HG02870 (cell line): Measurements from ENCODE around the gene LRRN4CL.
A peak's percentile ranks its signal among the peaks of the same experiment; 100 is the strongest.
"Not testable (repeated sequence)": the region's sequence is repeated elsewhere in the genome, so short reads cannot be mapped to it uniquely, and the experiment has no call there.

Experiments
- ATAC-seq: cut with Tn5 transposase; IDR thresholded peaks from one replicate; pipeline ENCODE4 v1.9.1; 2021; ENCODE audit warnings: mild to moderate bottlenecking, moderate library complexity; ENCODE audit not compliant: unreplicated experiment

The LRRN4CL gene

GRCh38 chr11:62710001-62710345 lies 20.6 kb upstream of the LRRN4CL start:
- ATAC-seq: no peak

DNA sequence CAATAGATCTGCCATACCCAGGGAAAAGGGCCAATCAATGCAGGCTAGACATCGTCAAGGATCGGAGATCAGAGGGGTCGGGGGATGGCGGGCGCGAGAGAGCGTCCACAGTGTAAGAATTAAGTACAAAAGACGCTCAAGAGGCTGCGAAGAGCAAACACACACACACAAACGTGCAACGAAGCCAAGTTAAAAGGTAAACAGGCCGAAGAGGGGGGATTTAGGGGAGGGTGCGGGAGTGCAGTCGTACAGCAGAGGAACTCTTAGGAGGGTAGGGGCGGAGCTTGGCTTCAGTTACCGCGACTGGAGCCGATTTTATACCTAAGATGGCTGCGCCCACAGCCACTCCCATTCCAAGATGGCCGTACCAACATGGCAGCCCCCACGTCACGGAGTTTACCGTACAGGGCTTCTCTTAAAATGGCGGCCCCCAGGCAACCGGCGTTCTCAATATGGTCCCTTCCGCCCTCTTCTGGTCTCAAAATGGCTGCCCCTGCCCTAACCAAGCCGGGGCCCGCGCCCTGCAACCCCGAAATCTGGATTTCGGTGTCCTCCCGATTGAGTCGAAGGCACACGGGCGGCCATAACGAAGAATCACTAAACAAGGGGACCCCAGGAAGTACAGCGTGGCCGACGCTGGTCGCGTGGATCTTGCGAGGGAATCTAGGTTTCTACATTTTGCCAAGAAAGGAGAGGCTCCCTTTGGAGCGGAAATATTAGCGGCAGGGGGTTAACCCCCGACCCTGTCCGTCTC lies 20.1 kb upstream of the LRRN4CL start:
- ATAC-seq: peak; percentile 72

DNA sequence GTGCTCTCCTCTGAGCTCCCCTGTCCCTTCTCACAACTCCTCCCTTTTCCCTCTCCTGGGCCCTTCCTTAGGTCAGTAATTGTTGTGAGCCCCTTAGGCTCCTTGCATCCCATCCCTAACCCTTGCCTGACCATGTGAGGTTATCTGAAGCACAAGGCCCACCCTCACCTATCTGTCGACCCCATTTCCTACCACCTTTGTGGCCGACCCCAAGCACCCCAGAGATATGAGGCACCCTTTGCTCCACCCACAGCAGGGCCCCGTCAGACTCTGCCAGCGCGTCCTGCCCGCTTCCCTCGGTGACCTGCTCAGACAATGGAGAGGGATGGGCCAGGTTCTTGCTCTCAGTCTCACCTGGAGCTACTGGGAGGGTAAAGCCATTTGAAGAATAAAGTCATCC lies 19.5 kb upstream of the LRRN4CL start:
- ATAC-seq: no peak

DNA sequence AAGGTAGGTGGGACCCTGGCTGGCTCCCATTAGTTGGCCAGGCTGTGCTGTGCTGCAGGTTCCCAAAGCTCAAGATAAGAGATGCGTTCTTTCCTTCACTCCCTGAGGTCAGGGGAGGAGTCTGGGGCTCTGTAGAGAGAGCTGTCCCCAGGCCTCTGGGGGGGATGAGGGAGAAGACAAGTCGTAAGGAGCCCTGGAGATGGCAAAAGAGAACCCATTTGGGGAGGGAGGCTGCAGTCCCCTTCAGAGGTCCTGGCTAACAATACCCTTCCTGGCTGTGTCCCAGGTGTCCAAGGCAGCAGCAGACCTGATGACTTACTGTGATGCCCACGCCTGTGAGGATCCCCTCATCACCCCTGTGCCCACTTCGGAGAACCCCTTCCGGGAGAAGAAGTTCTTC lies 19.1 kb upstream of the LRRN4CL start:
- no peak for ATAC-seq

DNA sequence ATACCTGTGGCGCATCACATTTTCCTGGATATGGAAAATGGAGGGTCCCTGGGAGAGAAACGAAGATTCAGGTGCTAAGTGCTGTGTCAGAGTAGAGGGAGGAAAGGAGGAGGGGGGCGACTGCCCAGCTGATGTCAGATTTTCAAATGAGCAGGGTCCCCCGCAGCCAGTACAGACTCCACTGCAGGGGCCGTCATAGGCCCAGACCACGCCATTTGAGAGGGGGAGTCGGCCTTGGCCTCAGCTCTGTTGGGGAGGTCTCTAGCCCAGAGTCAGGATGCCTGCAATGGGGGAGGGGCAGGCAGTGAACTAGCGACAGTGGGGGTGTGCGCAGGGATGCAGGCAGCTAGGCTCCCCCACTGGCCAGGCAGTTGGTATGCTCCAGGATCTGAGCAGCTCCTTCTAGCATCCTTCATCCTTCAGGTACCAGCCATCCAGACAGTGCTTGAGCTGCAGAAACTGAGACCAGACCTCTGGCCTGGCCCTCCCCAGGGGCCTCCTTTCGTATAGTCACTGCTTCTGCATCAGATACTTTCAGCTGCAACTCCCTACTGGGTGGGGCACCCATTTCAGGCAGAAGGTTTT lies 18.0 kb upstream of the LRRN4CL start, which contains the start of the genes BSCL2 and GNG3:
TSS of gene BSCL2 (minus strand) at position 148 of the 585 bp plus-strand sequence. CDS start 229 bp downstream, outside the sequence.
TSS of gene GNG3 (plus strand) at position 400 of the 585 bp plus-strand sequence. CDS start 620 bp downstream, outside the sequence.
- no peak for ATAC-seq

DNA sequence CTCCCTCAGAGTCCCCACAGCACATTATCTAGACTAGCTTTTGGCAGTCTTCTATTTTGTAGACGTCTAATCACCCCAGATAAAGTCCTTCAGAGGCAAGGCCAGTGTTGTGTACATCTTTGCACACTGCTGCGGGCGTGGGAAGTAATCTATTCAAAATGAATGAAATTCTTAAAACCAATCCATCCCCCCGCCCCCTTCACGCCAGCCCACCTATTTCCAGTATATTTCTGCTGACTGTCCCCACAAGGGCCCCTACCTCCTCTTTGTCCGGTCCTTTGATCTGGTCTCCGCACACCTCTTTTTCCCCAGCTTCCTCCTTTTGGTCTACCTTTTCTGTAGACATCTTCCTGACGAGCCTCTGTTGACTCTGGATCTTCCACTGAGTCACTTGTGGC lies 17.5 kb upstream of the LRRN4CL start:
- ATAC-seq: no peak

DNA sequence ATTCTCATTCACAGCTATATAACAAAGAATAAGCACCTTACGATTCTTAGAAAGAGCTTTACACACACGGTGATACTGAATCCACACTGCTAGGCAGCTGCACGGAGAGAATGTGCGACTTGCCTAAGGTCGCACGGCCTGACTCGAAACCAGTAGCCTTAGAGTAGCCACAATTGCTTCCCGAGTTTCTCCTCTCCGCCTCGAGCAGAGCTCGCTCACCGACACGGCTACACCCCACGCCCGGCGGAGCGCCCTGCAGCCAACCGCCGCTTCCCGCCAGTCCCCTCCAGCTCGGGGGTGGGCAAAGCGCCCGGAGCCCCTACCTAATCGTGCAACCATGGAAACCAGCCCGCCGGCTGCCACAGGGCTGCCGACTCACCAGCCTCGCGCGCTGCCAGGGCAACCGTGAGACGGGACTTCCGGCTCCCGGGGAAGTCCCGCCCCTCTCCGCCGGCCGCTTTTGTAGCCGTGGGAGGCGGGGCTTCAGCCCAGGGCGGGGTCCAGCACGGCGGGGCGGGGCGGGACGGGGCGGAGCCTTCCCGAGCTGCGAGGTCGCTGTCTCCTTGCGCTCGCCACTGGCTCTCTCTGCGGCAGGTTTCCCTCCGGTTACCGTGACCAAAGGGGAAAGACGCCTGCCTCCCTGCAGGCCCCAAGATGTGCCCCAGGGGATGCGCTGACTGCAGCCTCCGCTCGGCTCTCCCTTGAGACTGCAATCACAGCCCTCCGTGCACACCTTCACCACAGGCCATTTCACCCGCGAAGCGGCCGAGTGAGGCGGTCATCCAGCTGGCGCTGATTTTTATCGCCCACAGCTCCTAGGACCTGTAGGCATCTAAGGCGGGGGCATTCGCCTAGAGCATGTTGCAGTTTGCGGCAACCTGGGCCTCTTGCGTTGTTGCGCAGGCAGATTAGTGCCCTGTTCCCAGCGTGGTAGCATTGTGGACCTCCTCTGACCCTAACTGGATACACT lies 16.8 kb upstream of the LRRN4CL start:
- ATAC-seq: no peak

- ATAC-seq: no peak
Measured at GRCh38 chr11:62705413-62705812, 16.1 kb upstream of the LRRN4CL start.

- ATAC-seq: not testable (repeated sequence)
Measured at GRCh38 chr11:62703921-62704320, 14.6 kb upstream of the LRRN4CL start.

GRCh38 chr11:62702246-62702645 lies 12.9 kb upstream of the LRRN4CL start:
- no peak for ATAC-seq

DNA sequence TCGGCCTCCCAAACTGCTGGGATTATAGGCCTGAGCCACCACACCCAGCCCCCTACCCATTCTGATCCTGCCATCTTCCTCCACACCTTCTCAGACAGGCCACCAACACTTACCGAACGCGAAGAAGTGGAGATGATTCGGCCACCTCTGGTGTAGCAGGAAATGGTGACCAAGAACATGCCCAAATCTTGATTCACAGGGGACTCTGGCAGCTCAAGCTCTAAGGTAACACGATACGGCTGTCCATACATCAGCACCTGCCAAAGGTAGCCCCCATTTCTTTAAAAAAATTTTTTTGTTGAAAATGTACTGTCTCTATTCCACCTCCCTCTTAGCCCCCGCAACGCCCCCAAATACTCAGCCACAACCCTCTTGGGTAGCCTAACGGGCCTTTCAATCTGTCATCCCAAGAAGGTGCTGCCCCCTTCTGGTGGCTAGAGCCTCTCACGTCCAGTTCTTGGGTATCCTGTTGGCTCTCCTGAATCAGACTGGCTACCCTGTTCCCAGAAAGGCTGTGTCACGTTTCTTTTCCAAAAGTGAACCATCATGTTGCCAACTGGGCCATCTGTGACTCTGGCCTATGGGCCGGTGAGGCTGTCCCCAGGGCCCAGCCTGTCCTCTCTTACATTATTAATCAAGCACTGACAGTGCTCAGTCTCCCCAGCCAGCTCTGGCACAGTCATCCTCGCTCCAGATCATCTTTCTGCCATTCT lies 5.3 kb upstream of the LRRN4CL start:
- no peak for ATAC-seq

DNA sequence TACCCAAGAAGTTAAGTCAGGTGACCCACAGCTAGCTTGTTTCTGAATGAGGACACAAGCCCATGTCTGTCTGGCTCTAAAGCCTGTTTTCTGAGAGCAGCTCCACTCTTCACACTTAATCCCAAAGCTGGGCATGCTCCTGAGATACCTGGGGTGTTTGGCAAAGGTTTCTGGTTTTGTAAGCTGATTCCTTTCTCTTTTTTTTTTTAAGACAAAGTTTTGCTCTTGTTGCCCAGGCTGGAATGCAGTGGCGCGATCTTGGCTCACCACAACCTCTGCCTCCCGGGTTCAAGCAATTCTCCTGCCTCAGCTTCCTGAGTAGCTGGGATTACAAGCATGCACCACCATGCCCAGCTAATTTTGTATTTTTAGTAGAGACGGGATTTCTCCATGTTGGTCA lies 4.3 kb upstream of the LRRN4CL start:
- ATAC-seq: not testable (repeated sequence)

GRCh38 chr11:62688491-62688890 lies 839 bp downstream of the LRRN4CL start:
- no peak for ATAC-seq

GRCh38 chr11:62687508-62688396 lies 1.6 kb downstream of the LRRN4CL start:
- ATAC-seq: no peak

DNA sequence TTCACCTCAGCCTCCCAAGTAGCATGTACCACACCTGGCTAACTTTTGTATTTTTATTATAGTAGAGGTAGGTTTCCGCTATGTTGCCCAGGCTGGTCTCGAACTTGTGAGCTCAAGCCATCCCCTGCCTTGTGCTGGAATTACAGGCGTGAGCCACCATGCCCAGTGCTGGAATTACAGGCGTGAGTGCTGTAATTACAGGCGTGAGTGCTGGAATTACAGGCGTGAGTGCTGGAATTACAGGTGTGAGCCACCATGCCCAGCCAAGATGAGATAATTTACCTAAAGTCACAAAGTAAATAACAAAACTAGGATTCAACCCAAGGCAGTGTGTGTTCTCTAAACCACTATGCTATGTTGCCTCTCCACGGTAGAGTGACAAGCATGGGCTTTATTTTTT lies 6.8 kb downstream of the LRRN4CL start:
- no peak for ATAC-seq

GRCh38 chr11:62680825-62681240 lies 8.5 kb downstream of the LRRN4CL start:
- no peak for ATAC-seq

DNA sequence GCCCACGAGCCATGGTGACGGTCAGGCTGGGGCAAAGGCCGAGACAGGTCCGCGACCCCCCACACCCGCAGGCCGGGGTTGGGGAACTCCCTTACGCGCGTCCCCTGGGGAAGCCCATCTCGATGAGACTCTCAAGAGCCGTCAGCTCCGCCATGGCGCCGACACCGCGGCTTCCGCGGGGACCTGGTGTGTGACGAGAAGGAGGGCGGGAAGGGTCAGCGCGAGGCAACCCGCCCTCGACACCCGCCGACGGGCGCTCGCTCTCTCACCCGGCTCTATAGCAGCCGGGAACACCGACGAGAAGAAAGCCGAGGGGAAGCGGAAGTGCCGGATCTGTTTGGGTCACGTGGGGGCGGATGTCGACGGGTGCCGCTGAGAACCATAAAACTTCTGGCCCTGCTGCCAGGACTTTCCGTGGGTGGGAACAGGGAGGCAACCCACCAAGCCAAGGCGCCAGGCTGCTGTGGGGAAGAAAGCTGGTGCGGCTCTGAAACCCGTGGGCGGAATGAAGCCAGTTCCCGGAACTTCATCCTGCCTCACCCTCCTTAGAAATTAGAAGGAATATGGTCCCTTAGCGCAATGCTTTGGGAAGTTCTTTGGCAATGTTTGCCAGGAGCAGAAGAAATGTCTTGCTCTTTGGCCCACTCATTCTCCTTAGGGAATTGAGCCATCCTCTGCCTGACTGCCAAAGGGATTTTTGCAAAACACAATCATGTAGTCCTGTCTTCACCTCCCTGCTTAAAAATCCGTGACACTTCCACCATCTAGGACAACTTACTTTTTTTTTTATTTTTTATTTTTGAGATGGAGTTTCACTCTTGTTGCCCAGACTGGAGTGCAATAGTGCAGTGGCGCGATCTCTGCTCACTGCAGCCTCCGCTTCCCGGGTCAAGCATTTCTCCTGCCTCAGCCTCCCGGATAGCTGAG lies 10.3 kb downstream of the LRRN4CL start, which contains the start of gene UBXN1:
TSS of gene UBXN1 (minus strand) at position 304 of the 927 bp plus-strand sequence. CDS start at position 154, 150 bp downstream.
- no peak for ATAC-seq

GRCh38 chr11:62678433-62678769 lies 10.9 kb downstream of the LRRN4CL start:
- ATAC-seq: no peak

DNA sequence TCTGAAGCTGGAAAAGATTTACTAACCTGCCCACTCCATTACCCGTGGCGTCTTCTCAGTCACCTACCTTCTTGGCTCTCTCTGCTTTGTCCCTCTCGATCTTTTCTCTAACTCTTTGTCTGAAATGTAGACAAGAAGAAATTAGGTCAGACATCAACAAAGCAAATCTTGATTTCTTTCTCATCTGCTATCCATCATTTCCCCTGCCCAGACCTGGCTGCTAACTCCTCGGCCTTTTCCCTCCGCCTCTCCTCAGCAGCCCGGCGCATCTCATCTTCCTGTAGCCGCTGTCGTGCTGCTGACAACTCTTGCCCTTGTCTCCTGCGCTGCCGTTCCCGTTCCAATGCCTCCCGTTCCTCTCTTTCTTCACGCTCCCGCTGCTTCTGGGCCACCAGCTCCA lies 11.6 kb downstream of the LRRN4CL start:
- ATAC-seq: no peak
